HG03378 (cell line): ENCODE measurements around the gene EIF3B.
"Not testable (repeated sequence)": the region's sequence is repeated elsewhere in the genome, so short reads cannot be mapped to it uniquely, and the experiment has no call there.

Experiments
- ATAC-seq: cut with Tn5 transposase; IDR thresholded peaks from one replicate; pipeline ENCODE4 v1.9.1; 2021; ENCODE audit warnings: mild to moderate bottlenecking, moderate library complexity; ENCODE audit not compliant: unreplicated experiment

EIF3B gene

GRCh38 chr7:2376351-2377154 is 21.9 kb downstream of the EIF3B start:
- no peak for ATAC-seq

DNA sequence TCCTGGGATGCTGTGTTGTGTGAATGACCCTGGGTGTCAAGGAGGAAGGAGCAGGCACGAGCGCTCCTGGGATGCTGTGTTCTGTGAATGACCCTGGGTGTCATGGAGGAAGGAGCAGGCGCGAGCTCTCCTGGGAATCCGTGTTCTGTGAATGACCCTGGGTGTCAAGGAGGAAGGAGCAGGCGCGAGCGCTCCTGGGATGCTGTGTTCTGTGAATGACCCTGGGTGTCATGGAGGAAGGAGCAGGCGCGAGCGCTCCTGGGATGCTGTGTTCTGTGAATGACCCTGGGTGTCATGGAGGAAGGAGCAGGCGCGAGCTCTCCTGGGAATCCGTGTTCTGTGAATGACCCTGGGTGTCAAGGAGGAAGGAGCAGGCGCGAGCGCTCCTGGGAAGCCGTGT is 22.9 kb downstream of the EIF3B start:
- not testable (repeated sequence) for ATAC-seq

- ATAC-seq: not testable (repeated sequence)
Observed at GRCh38 chr7:2378125-2378524, 23.5 kb downstream of the EIF3B start.

DNA sequence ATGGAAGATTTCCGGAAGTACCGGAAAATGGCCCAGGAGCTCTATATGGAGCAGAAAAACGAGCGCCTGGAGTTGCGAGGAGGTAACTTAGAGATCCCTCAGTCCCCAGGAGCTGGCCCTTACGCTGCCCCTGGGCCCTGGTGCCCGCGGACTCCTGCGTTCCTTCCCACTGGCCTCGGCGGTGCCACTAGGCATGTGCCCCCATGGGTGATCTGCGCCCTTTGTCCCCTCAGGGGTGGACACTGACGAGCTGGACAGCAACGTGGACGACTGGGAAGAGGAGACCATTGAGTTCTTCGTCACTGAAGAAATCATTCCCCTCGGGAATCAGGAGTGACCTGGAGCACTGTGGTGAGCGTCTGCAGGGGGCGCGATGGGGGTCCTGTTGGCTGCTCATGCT is 24.5 kb downstream of the EIF3B start:
- no peak for ATAC-seq

DNA sequence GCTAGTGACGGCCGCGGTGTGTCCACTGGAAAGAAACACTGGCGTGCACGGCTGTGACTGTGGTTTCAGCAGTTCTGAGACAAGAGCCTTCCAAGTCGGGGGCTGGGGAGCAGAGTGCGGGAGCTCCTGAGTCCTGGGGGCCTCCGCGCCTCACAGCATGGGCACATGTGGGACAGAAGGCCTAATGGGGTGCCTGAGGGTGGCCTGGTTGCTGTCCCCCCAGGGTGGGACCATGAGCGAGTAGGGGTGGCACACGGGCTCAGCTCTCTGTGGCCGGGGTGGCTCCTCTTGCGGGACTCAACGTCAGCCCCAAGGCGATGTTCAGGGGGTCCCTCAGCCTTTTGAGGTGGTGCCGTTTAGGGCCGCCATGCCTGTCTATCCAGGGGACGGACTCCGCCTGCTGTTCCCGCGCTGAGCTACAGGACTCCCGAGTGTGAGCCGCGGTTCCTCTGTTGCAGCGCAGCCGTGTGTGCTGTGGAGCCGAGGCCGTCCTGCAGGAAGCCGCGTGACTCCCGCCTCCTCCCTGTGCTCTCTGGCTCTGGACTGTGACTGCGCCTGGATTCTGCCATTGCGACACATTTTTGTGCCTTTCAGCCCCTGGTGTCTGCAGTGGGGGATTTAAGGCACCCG is 25.3 kb downstream of the EIF3B start:
- no peak for ATAC-seq

- no peak for ATAC-seq
Observed at GRCh38 chr7:2380461-2380860, 25.8 kb downstream of the EIF3B start.

DNA sequence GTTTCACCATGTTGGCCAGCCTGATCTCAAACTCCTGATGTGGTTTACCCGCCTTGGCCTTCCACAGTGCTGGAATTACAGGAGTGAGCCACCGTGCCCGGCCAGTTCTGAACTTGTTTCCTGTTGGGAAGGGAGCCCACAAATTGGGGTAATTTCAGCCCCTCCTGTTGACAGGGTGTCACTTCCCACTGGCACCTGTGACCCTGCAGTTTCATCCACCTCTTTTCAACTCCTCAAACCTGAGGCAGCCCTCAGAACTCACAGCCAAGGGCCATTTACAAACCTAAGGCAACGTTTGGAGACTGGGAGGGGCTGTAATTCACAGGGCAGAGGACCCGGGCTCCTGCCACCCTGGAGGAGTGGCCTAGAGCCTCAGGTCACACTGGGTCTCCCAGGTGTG is 26.6 kb downstream of the EIF3B start:
- ATAC-seq: no peak

GRCh38 chr7:2381881-2382509 is 27.4 kb downstream of the EIF3B start:
- no peak for ATAC-seq

DNA sequence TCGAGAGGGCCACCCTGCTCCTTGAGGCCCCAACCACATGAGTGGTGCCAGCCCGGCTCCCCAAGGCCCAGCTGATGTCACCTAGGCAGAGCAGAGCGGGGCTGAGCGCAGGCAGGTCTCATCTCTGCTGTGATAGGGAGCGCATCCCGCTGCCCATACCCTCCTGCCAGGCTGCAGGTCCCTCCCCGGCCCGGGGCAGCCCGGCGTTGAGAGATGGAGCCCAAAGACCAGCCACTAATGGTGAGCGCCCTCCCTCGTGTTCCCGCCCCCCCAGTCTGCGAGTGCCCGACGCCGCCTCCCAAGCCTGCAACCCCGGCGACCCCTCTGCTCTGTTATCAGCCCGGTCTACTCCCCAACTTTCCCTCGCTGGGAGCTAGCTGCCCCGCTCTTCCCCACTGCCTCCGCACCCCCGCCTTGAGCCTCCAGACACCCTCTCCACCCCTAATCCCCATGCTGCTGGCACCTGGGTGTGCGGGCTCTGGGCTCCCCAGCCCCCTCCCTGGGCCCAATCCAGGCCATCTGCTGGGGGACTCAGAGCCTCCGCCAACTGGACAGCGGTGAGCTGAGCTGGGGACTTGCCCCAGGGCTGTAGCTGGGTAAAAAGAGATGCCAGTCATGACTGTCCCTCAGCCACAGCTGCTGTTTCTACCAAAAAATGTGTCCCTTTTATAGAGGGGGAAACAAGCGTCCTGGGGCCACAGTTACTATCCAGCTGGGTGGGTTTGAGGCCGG is 29.1 kb downstream of the EIF3B start:
- ATAC-seq: no peak

GRCh38 chr7:2384354-2385243 is 30.0 kb downstream of the EIF3B start:
- ATAC-seq: no peak

- ATAC-seq: not testable (repeated sequence)
Observed at GRCh38 chr7:2386122-2386521, 31.5 kb downstream of the EIF3B start.

- no peak for ATAC-seq
Observed at GRCh38 chr7:2386964-2387669, 32.5 kb downstream of the EIF3B start.

GRCh38 chr7:2387897-2388636 is 33.4 kb downstream of the EIF3B start:
- no peak for ATAC-seq

DNA sequence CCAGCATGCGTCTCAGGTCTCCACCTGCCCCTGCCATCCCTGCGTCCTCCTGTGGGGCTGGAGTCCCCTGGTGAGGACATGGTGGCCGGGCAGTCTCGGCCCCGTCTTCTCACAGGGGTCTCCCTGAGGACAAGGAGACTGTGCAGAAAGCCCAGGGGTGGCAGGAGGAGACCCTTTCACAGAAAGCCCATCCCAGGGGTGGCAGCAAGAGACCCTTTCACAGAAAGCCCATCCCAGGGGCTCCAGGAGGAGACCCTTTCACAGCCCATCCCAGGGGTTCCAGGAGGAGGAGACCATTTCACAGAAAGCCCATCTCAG is 34.0 kb downstream of the EIF3B start:
- no peak for ATAC-seq

DNA sequence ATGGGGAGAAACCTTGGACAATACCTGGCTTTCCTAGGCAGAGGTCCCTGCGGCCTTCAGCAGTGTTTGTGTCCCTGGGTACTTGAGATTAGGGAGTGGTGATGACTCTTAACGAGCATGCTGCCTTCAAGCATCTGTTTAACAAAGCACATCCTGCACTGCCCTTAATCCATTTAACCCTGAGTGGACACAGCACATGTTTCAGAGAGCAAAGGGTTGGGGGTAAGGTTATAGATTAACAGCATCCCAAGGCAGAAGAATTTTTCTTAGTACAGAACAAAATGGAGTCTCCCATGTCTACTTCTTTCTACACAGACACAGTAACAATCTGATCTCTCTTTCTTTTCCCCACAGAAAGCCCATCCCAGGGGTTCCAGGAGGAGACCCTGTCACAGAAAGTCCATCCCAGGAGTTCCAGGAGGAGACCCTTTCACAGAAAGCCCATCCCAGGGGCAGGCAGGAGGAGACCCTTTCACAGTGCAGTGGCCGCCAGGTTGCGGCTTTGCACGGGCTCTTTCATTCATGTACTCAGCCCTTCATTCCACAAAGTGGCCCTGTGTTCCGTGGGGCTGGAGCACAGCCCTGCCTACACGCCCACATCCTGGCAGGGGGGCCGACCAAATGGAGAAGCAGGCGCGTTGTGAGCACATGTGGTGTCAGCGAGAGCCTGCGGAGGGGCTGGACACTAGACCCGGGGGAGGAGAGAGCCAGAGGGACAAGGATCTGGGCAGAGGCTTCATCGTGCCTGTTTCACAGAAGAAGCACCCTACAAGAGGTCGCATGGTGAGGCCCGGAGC is 35.6 kb downstream of the EIF3B start:
- not testable (repeated sequence) for ATAC-seq

- ATAC-seq: no peak
Observed at GRCh38 chr7:2393706-2394105, 39.1 kb downstream of the EIF3B start.

DNA sequence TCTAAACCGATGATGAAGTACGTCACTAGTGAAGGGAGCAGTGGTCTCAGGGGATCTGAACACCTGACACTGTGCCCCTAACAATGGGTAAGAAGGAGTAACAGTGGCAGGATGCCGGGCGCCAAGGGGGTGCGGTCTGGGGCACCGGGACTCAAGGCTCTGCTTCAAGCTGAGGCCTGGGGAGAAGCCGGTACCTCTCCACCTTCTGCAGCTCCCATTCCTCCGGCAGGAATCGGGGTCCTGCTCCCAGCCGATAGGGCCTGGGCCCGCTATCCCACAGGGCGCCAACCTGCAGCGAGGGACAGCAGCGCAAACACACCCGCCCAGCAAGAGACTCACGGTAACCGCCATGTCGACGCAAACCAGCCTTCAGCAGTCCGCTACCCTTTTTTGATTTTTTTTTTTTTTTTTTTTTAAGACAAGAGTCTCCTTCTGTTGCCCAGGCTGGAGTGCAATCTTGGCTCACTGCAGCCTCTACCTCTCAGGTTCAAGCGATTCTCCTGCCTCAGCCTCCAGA is 40.0 kb downstream of the EIF3B start:
- no peak for ATAC-seq

- no peak for ATAC-seq
Observed at GRCh38 chr7:2398506-2398905, 43.9 kb downstream of the EIF3B start.
